Measurements from ENCODE around the gene TRAPPC3L.

Gene TRAPPC3L

GRCh38 chr6:116556814-116557415, 11.4 kb upstream of the TRAPPC3L start:
- DNase-seq (ENCODE audit: low read depth), result no peak

- DNase-seq (ENCODE audit: low read depth), result no peak
Measured at GRCh38 chr6:116556065-116556464, 10.6 kb upstream of the TRAPPC3L start.

- no peak for DNase-seq (ENCODE audit: low read depth)
Measured at GRCh38 chr6:116553451-116553850, 8.0 kb upstream of the TRAPPC3L start, which contains the start of gene CALHM4. CALHM4 (plus strand) TSS chr6:116553751; CDS start chr6:116553794, 43 bp downstream.

GRCh38 chr6:116550796-116551195, 5.3 kb upstream of the TRAPPC3L start:
- DNase-seq (ENCODE audit: low read depth), result no peak

GRCh38 chr6:116547358-116547757, 1.9 kb upstream of the TRAPPC3L start:
- no peak for DNase-seq (ENCODE audit: low read depth)

GRCh38 chr6:116543149-116543548, 2.3 kb downstream of the TRAPPC3L start:
- no peak for DNase-seq (ENCODE audit: low read depth)

GRCh38 chr6:116542426-116542825, 3.1 kb downstream of the TRAPPC3L start:
- no peak for DNase-seq (ENCODE audit: low read depth)

GRCh38 chr6:116536216-116536621, 9.3 kb downstream of the TRAPPC3L start:
- no peak for DNase-seq (ENCODE audit: low read depth)

GRCh38 chr6:116535109-116535508, 10.4 kb downstream of the TRAPPC3L start:
- no peak for DNase-seq (ENCODE audit: low read depth)

GRCh38 chr6:116533233-116533957, 12.1 kb downstream of the TRAPPC3L start:
- DNase-seq (ENCODE audit: low read depth), result no peak

- peak; percentile 27 for DNase-seq (ENCODE audit: low read depth)
Measured at GRCh38 chr6:116531675-116532570, 13.6 kb downstream of the TRAPPC3L start.

GRCh38 chr6:116530436-116530835, 15.0 kb downstream of the TRAPPC3L start:
- DNase-seq (ENCODE audit: low read depth), result no peak

- DNase-seq (ENCODE audit: low read depth), result no peak
Measured at GRCh38 chr6:116529466-116530290, 15.8 kb downstream of the TRAPPC3L start.

GRCh38 chr6:116528780-116529179, 16.7 kb downstream of the TRAPPC3L start:
- no peak for DNase-seq (ENCODE audit: low read depth)

GRCh38 chr6:116528133-116528532, 17.4 kb downstream of the TRAPPC3L start:
- DNase-seq (ENCODE audit: low read depth), result no peak

- DNase-seq (ENCODE audit: low read depth), result no peak
Measured at GRCh38 chr6:116524236-116524635, 21.2 kb downstream of the TRAPPC3L start.

- DNase-seq (ENCODE audit: low read depth), result no peak
Measured at GRCh38 chr6:116522896-116523295, 22.6 kb downstream of the TRAPPC3L start.

- no peak for DNase-seq (ENCODE audit: low read depth)
Measured at GRCh38 chr6:116518621-116519368, 26.7 kb downstream of the TRAPPC3L start.

GRCh38 chr6:116515141-116515540, 30.3 kb downstream of the TRAPPC3L start:
- DNase-seq (ENCODE audit: low read depth), result no peak

- DNase-seq (ENCODE audit: low read depth), result no peak
Measured at GRCh38 chr6:116514111-116514510, 31.4 kb downstream of the TRAPPC3L start.
